Measurements from ENCODE around the gene ADAMTS7. TPM values are rescaled to one million over a fixed set of nuclear protein-coding genes. Genes with fewer than 3 reads are reported as not detected.

The ADAMTS7 gene
- total and polyA plus RNA-seq, 2 donors (not counting 1 experiment from before 2014, with no cell fraction given), result 7.9 TPM

- no peak for DNase-seq (ENCODE audit: low read depth in 2 of 2)
- no peaks in the 10 kb centered on the region for H3K4me1 ChIP-seq (ENCODE audit: control insufficient read depth, extremely low read depth, insufficient read depth, low read length)
- no peaks in the 10 kb centered on the region for H3K36me3 ChIP-seq (ENCODE audit: control insufficient read depth, insufficient read depth, low read length)
- H3K9me3 ChIP-seq (ENCODE audit: control insufficient read depth, insufficient read depth, low read depth, low read length), result no peaks in the 10 kb centered on the region
- H3K27ac ChIP-seq (ENCODE audit: insufficient read depth, low read length), result no peak overlapping the region
- H2AFZ ChIP-seq (ENCODE audit: low read length), result no peak overlapping the region
- H4K20me1 ChIP-seq (ENCODE audit: control insufficient read depth, extremely low read depth, insufficient read depth, low read length), result no peaks in the 10 kb centered on the region
- H3K9ac ChIP-seq (ENCODE audit: insufficient read depth, low read length), result no peak overlapping the region
- H3K79me2 ChIP-seq (ENCODE audit: control insufficient read depth, insufficient read depth, low read length), result no peaks in the 10 kb centered on the region
- TF ChIP-seq CTCF (conservative IDR thresholded peaks at IDR 0.05 in 1 of 2, IDR thresholded peaks at IDR 0.05 in 1 of 2; ENCODE audit: low read depth in 1 of 2, low read length in 2 of 2), result no peak
- no peak for TF ChIP-seq EZH2 (IDR thresholded peaks at IDR 0.05; ENCODE audit: low read length, missing control alignments)
- no peaks in the 10 kb centered on the region for H3K27me3 ChIP-seq (ENCODE audit: control insufficient read depth, insufficient read depth, low read length)
- H3K4me3 ChIP-seq (replicated peaks in 1 of 4; ENCODE audit: control extremely low read depth in 1 of 4, insufficient read depth in 1 of 4, low read depth in 3 of 4, low read length in 4 of 4), result no peak overlapping the region
- H3K4me2 ChIP-seq (ENCODE audit: extremely low read depth, insufficient read depth, low read length), result no peak overlapping the region
Observed at GRCh38 chr15:78791357-78791756, 19.9 kb downstream of the ADAMTS7 start.

GRCh38 chr15:78790027-78790426 lies 21.2 kb downstream of the ADAMTS7 start:
- TF ChIP-seq EZH2 (IDR thresholded peaks at IDR 0.05; ENCODE audit: low read length, missing control alignments), result no peak
- no peak for TF ChIP-seq CTCF (conservative IDR thresholded peaks at IDR 0.05 in 1 of 2, IDR thresholded peaks at IDR 0.05 in 1 of 2; ENCODE audit: low read depth in 1 of 2, low read length in 2 of 2)
- DNase-seq (ENCODE audit: low read depth in 2 of 2), result no peak
- Histone ChIP-seq H3K27ac (ENCODE audit: insufficient read depth, low read length) (no peak overlapping the region), H3K4me3 (replicated peaks in 1 of 4; ENCODE audit: control extremely low read depth in 1 of 4, insufficient read depth in 1 of 4, low read depth in 3 of 4, low read length in 4 of 4) (no peak overlapping the region), H3K27me3 (ENCODE audit: control insufficient read depth, insufficient read depth, low read length) (no peaks in the 10 kb centered on the region), H3K36me3 (ENCODE audit: control insufficient read depth, insufficient read depth, low read length) (no peaks in the 10 kb centered on the region), H2AFZ (ENCODE audit: low read length) (no peak overlapping the region), H3K9ac (ENCODE audit: insufficient read depth, low read length) (no peak overlapping the region), H3K79me2 (ENCODE audit: control insufficient read depth, insufficient read depth, low read length) (no peaks in the 10 kb centered on the region), H3K4me2 (ENCODE audit: extremely low read depth, insufficient read depth, low read length) (no peak overlapping the region), H3K4me1 (ENCODE audit: control insufficient read depth, extremely low read depth, insufficient read depth, low read length) (no peaks in the 10 kb centered on the region), H3K9me3 (ENCODE audit: control insufficient read depth, insufficient read depth, low read depth, low read length) (no peaks in the 10 kb centered on the region), H4K20me1 (ENCODE audit: control insufficient read depth, extremely low read depth, insufficient read depth, low read length) (no peaks in the 10 kb centered on the region)

- no peak overlapping the region for H3K9ac ChIP-seq (ENCODE audit: insufficient read depth, low read length)
- H3K4me3 ChIP-seq (replicated peaks in 1 of 4; ENCODE audit: control extremely low read depth in 1 of 4, insufficient read depth in 1 of 4, low read depth in 3 of 4, low read length in 4 of 4), result no peak overlapping the region
Observed at GRCh38 chr15:78789615-78790014, 21.6 kb downstream of the ADAMTS7 start.

More at GRCh38 chr15:78789615-78790014, 21.6 kb downstream of the ADAMTS7 start:
- H3K9me3 ChIP-seq (ENCODE audit: control insufficient read depth, insufficient read depth, low read depth, low read length), result no peaks in the 10 kb centered on the region
- H2AFZ ChIP-seq (ENCODE audit: low read length), result no peak overlapping the region
- no peaks in the 10 kb centered on the region for H4K20me1 ChIP-seq (ENCODE audit: control insufficient read depth, extremely low read depth, insufficient read depth, low read length)
- no peaks in the 10 kb centered on the region for H3K79me2 ChIP-seq (ENCODE audit: control insufficient read depth, insufficient read depth, low read length)
- TF ChIP-seq CTCF (conservative IDR thresholded peaks at IDR 0.05 in 1 of 2, IDR thresholded peaks at IDR 0.05 in 1 of 2; ENCODE audit: low read depth in 1 of 2, low read length in 2 of 2) (no peak), EZH2 (IDR thresholded peaks at IDR 0.05; ENCODE audit: low read length, missing control alignments) (no peak)
- no peaks in the 10 kb centered on the region for H3K27me3 ChIP-seq (ENCODE audit: control insufficient read depth, insufficient read depth, low read length)
- no peak for DNase-seq (ENCODE audit: low read depth in 2 of 2)
- H3K4me1 ChIP-seq (ENCODE audit: control insufficient read depth, extremely low read depth, insufficient read depth, low read length), result no peaks in the 10 kb centered on the region
- H3K36me3 ChIP-seq (ENCODE audit: control insufficient read depth, insufficient read depth, low read length), result no peaks in the 10 kb centered on the region
- H3K27ac ChIP-seq (ENCODE audit: insufficient read depth, low read length), result no peak overlapping the region
- no peak overlapping the region for H3K4me2 ChIP-seq (ENCODE audit: extremely low read depth, insufficient read depth, low read length)

Measured in fibroblast of lung (primary cell).